Thyroid gland (tissue), 4 donors: ENCODE results near the gene FAIM2.

ENCODE experiments used
- CTCF ChIP-seq, 6 experiments: fragments of 200-600 bp in 3 of 6; fragments of 450-650 bp in 3 of 6; sonication (generic) in 3 of 6; IDR thresholded peaks; one replicate each; pipeline ENCODE4 v1.5.1; 2016 to 2019; ENCODE audit warnings: antibody characterized with exemption in 6 of 6, mild to moderate bottlenecking in 2 of 6, inconsistent platforms in 1 of 6, moderate library complexity in 1 of 6
- POLR2A ChIP-seq, 2 donors: fragments of 450-650 bp; IDR thresholded peaks; one replicate each; pipeline ENCODE4 v1.6.1; 2017; ENCODE audit warnings: antibody characterized with exemption in 2 of 2, mild to moderate bottlenecking in 2 of 2, moderate library complexity in 1 of 2

DNA sequence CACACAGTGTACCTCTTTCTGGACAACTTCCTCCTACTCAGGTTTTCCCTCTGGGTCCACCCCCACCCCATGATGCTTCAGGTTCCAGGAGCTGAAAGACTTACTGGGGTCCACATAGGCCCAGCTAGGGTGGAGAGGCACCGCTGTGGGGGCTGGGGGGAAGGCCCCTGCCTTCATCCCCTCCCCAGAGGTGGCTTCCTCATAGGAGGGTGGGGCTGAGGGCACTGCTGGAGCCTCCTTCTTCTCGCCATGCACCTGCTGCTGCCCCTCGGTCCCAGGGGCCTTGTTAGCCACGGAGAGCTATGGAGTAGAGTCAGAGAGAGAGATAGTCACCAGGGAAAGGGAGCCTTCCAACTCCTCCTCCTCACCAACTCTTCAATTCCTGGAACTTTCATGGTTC is 2.7 kb downstream of the FAIM2 start:
- no peak for TF ChIP-seq CTCF (IDR thresholded peaks at IDR 0.05)
- TF ChIP-seq POLR2A (IDR thresholded peaks at IDR 0.05), result no peak
